Uterus (tissue), 2 donors: ENCODE data around the gene TMEM117.
"Not testable (repeated sequence)": the region's sequence is repeated elsewhere in the genome, so short reads cannot be mapped to it uniquely, and the experiment has no call there.

Source experiments
- CTCF ChIP-seq, 4 experiments: fragments of 200-600 bp in 2 of 4; fragments of 450-650 bp in 2 of 4; sonication (generic) in 2 of 4; IDR thresholded peaks; one replicate each; pipeline ENCODE4 v1.5.1; 2016 to 2019; ENCODE audit warnings: antibody characterized with exemption in 4 of 4, mild to moderate bottlenecking in 2 of 4, moderate library complexity in 1 of 4
- POLR2A ChIP-seq, 2 donors: fragments of 450-650 bp; IDR thresholded peaks; one replicate each; pipeline ENCODE4 v1.6.1; 2016; ENCODE audit warnings: antibody characterized with exemption in 2 of 2, mild to moderate bottlenecking in 1 of 2, moderate library complexity in 1 of 2

GRCh38 chr12:44044491-44044890 lies 208.6 kb downstream of the TMEM117 start:
- not testable (repeated sequence) for TF ChIP-seq CTCF, POLR2A (IDR thresholded peaks at IDR 0.05)
